ENCODE measurements around the gene PARPBP.

GRCh38 chr12:102119674-102120563, at the start of gene PARPBP, which contains the start of gene NUP37:
- peak in 2 of 6 experiments; percentile 15 to 17 for TF ChIP-seq CTCF (IDR thresholded peaks at IDR 0.05)
- peak in 3 of 4 donors; percentile 60 to 79 (median 70) for TF ChIP-seq POLR2A (IDR thresholded peaks at IDR 0.05)
